Measurements from ENCODE around the gene PCDH9. TPM values are rescaled to one million over a fixed set of nuclear protein-coding genes. Genes with fewer than 3 reads are reported as not detected.

Gene PCDH9
- total RNA-seq, 4 donors from 2014 or later = 0.37 to 2.4 (median 1.5) TPM

- in situ Hi-C loops (cut with MboI; ENCODE audit: low pct_ligation_motif_present in 1 of 4, low pct_unique_long_range_greater_than_20kb in 1 of 4, low sequenced_read_pairs in 3 of 4) (no loop called here), intact Hi-C loops (cut with DNase I; ENCODE audit: low total_unique reads) (no loop called here)
- H3K9me3 ChIP-seq = no peaks in the 10 kb centered on the region
- WGBS, 2 donors (ENCODE audit: low coverage in 1 of 2) = 66 to 69% methylated on average over 3 of the region's 3 CpGs
- H3K27ac ChIP-seq = no peak overlapping the region
- no peaks in the 10 kb centered on the region for H3K4me1 ChIP-seq
- TF ChIP-seq EP300 (IDR thresholded peaks at IDR 0.05; ENCODE audit: low read depth) = no peak
- no peak for TF ChIP-seq POLR2A (IDR thresholded peaks at IDR 0.05)
- TF ChIP-seq CTCF (IDR thresholded peaks at IDR 0.05) = no peak
- H3K4me3 ChIP-seq = no peak overlapping the region
- DNase-seq = no peak
- no peaks in the 10 kb centered on the region for H3K36me3 ChIP-seq
- H3K27me3 ChIP-seq = no peaks in the 10 kb centered on the region
Measured at GRCh38 chr13:66899955-66900354, 330.2 kb downstream of the PCDH9 start.

- TF ChIP-seq CTCF (IDR thresholded peaks at IDR 0.05) (no peak), POLR2A (IDR thresholded peaks at IDR 0.05) (no peak), EP300 (IDR thresholded peaks at IDR 0.05; ENCODE audit: low read depth) (no peak), POLR2AphosphoS5 (IDR thresholded peaks at IDR 0.05) (no peak)
- H3K27ac ChIP-seq = no peak overlapping the region
- no peak overlapping the region for H3K4me3 ChIP-seq
- WGBS, 2 donors (ENCODE audit: low coverage in 1 of 2) = 26 to 40% methylated on average over 1 of the region's 1 CpG
- H3K4me1 ChIP-seq = no peaks in the 10 kb centered on the region
- in situ Hi-C loops (cut with MboI; ENCODE audit: low pct_ligation_motif_present in 1 of 4, low pct_unique_long_range_greater_than_20kb in 1 of 4, low sequenced_read_pairs in 3 of 4) = no loop called here
- intact Hi-C loops (cut with DNase I; ENCODE audit: low total_unique reads) = no loop called here
- H3K36me3 ChIP-seq = no peaks in the 10 kb centered on the region
- no peak for DNase-seq
- H3K27me3 ChIP-seq = no peaks in the 10 kb centered on the region
- no peaks in the 10 kb centered on the region for H3K9me3 ChIP-seq
Measured at GRCh38 chr13:66896933-66897332, 333.2 kb downstream of the PCDH9 start.

GRCh38 chr13:66895780-66896179 lies 334.4 kb downstream of the PCDH9 start:
- no peak overlapping the region for H3K4me3 ChIP-seq
- in situ Hi-C loops (cut with MboI; ENCODE audit: low pct_ligation_motif_present in 1 of 4, low pct_unique_long_range_greater_than_20kb in 1 of 4, low sequenced_read_pairs in 3 of 4) (no loop called here), intact Hi-C loops (cut with DNase I; ENCODE audit: low total_unique reads) (no loop called here)
- H3K9me3 ChIP-seq = no peaks in the 10 kb centered on the region
- no peak for DNase-seq
- H3K36me3 ChIP-seq = no peaks in the 10 kb centered on the region
- 51 to 75% methylated on average over 3 to 5 of the region's 5 CpGs for WGBS, 2 donors (ENCODE audit: low coverage in 1 of 2)
- no peak overlapping the region for H3K27ac ChIP-seq
- H3K27me3 ChIP-seq = no peaks in the 10 kb centered on the region
- TF ChIP-seq EP300 (IDR thresholded peaks at IDR 0.05; ENCODE audit: low read depth) (no peak), POLR2AphosphoS5 (IDR thresholded peaks at IDR 0.05) (no peak), CTCF (IDR thresholded peaks at IDR 0.05) (no peak), POLR2A (IDR thresholded peaks at IDR 0.05) (no peak)
- H3K4me1 ChIP-seq = no peaks in the 10 kb centered on the region

GRCh38 chr13:66895320-66895719 lies 334.8 kb downstream of the PCDH9 start:
- DNase-seq = no peak
- no peaks in the 10 kb centered on the region for H3K4me1 ChIP-seq
- H3K4me3 ChIP-seq = no peak overlapping the region
- no peaks in the 10 kb centered on the region for H3K27me3 ChIP-seq
- 94 to 97% methylated on average over 3 of the region's 3 CpGs for WGBS, 2 donors (ENCODE audit: low coverage in 1 of 2)
- no peak overlapping the region for H3K27ac ChIP-seq
- no peaks in the 10 kb centered on the region for H3K36me3 ChIP-seq
- in situ Hi-C loops (cut with MboI; ENCODE audit: low pct_ligation_motif_present in 1 of 4, low pct_unique_long_range_greater_than_20kb in 1 of 4, low sequenced_read_pairs in 3 of 4) = no loop called here
- no peaks in the 10 kb centered on the region for H3K9me3 ChIP-seq
- intact Hi-C loops (cut with DNase I; ENCODE audit: low total_unique reads) = no loop called here
- TF ChIP-seq EP300 (IDR thresholded peaks at IDR 0.05; ENCODE audit: low read depth) = no peak

- no peaks in the 10 kb centered on the region for H3K9me3 ChIP-seq
- no peak overlapping the region for H3K4me3 ChIP-seq
- in situ Hi-C loops (cut with MboI; ENCODE audit: low pct_ligation_motif_present in 1 of 4, low pct_unique_long_range_greater_than_20kb in 1 of 4, low sequenced_read_pairs in 3 of 4) (no loop called here), intact Hi-C loops (cut with DNase I; ENCODE audit: low total_unique reads) (no loop called here)
- H3K27ac ChIP-seq = no peak overlapping the region
- no peak for DNase-seq
- TF ChIP-seq POLR2AphosphoS5 (IDR thresholded peaks at IDR 0.05) (no peak), EP300 (IDR thresholded peaks at IDR 0.05; ENCODE audit: low read depth) (no peak), CTCF (IDR thresholded peaks at IDR 0.05) (no peak), POLR2A (IDR thresholded peaks at IDR 0.05) (no peak)
- H3K36me3 ChIP-seq = no peaks in the 10 kb centered on the region
- WGBS, 2 donors (ENCODE audit: low coverage in 1 of 2) = 73 to 85% methylated on average over 1 of the region's 1 CpG
- H3K27me3 ChIP-seq = no peaks in the 10 kb centered on the region
- no peaks in the 10 kb centered on the region for H3K4me1 ChIP-seq
Measured at GRCh38 chr13:66888698-66889097, 341.4 kb downstream of the PCDH9 start.
